LHCN-M2 (cell line): Measurements from ENCODE around the gene STAB1. TPM values are rescaled to one million over a fixed set of nuclear protein-coding genes. Genes with fewer than 3 reads are reported as not detected.

Experiments
- DNase-seq: peaks from one replicate; pipeline ENCODE4 v3.0.0-alpha.2; 2012; ENCODE audit warnings: low read depth
- total RNA-seq: library from RNA; depleted of rRNA; stranded (reverse); fragments of >200 nt; gene quantifications from 2 replicates; pipeline ENCODE4 v1.2.3, GENCODE V29; 2014

Gene STAB1
- total RNA-seq, 1 experiment from 2014 or later, result under 0.01 TPM

DNA sequence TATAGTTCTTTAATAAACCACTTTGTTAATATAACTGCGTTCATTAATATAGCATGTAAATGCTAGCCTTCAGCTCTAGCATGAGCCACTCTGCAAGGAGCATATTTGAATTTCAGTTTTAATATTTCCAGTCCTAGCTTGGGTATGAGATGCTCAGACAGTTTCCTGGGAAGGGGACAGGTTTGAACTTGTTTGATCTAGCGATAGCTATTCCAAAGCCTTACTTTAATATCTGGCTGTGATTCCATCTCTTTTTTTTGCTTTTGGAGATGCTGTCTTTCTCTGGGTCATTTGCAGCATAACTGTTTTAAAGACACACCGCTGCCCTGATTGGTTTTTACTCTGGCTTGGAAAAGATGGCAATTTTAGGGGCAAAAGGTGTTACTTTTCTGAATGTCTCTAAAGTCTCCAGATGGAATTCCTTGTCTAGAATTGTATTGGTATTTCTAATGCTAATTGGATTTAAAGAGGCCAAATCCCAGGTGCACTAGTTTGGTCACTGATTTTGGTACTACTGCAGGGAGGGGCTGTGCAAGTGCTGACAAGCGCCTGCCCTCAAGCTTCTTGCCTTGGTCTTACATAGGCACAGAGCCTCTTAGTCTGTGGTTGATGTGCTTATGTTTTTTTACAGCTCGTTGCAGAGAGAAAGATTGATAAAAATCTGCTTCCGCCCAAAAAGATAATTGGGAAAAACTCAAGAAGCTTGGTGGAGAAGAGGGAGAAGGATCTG lies 36.9 kb upstream of the STAB1 start:
- no peak for DNase-seq

DNA sequence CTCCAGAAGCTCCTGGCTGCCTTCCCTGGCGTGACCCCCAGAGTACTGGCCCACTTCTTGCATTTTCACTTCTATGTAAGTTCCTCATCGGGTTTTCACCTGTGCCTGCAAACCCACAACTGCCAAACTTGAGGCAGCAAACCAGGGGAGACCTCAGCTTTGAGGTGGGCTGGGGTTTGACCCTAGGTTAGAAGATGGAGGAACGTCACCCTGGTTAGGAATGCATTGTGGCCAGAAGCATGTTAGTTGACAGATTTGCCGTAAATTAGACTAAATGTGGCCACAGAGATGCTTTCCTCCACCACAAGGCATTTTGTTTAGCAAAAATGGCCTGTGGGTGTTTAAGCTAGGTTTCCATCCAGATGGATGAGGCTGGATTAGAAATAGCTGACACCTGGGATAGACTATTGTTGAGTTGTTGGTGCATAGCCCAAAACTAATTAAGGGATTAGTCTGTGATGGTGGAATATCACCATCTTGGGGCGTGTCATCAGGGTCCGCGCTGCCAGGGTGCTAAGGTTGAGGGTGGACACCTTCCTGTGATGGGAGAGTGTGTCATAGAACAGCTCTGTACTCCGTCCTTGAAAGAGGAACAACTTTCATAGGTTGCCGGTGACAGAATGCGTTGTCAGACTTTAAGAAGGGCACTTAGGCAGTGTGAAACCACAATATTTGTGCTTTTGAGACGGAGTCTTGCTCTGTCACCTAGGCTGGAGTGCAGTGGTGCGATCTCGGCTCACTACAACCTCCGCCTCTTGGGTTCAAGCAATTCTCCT lies 36.2 kb upstream of the STAB1 start:
- DNase-seq, result no peak

DNA sequence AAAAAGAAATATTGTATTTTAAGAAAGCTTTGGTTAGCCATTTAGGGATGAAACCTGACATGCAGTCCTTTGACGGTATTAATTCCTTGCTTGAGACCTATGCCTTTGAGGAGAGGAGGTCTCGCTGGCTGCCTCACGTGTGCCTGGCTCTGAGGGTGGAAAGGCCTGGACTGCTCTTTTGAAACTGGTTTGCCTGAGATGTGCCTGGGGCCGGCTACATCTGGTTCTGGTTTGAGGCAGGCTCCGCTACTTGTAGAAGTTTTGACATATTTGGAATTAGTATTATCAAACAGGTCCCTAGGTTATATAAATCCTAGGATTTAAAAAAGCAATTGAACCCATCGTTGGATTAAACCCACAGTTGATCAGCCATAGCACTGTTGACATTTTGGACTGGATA lies 33.3 kb upstream of the STAB1 start:
- DNase-seq, result no peak

DNA sequence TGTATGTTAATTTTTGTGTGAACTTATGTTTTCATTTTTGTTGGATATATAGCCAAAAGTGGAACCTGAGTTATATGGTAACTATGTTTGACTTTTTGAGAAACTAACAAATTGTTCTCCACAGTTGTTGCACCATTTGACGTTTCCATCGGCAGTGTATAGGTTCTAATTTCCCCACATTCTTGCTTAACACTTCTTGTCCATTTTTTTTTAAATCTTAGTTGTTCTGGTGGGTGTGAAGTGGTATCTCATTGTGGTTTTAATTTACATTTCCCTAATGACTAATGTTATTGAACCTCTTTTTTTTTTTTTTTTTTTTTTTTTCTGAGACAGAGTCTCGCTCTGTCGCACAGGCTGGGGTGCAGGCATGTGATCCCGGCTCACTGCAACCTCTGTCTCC lies 31.7 kb upstream of the STAB1 start:
- no peak for DNase-seq

DNA sequence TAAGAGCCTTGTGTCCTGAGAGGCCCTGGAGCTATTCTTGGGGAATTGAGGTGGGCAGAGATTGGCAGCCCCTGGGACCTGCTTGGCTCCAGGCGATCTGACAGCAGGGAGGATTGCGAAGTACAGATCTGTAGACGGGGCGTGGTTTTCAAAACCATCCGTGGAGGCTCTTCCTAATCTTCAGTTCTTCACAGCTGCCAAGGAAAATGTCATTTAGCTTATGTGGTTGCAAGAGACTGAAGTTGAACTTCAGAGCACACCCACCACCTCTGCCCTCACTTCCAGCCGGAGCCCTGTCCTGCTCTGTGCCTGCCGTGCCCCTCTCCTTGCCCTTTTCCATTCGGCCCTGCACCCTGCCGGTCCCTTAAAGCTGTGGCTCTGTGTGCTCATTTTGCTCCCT lies 26.8 kb upstream of the STAB1 start:
- DNase-seq, result peak; percentile 41

DNA sequence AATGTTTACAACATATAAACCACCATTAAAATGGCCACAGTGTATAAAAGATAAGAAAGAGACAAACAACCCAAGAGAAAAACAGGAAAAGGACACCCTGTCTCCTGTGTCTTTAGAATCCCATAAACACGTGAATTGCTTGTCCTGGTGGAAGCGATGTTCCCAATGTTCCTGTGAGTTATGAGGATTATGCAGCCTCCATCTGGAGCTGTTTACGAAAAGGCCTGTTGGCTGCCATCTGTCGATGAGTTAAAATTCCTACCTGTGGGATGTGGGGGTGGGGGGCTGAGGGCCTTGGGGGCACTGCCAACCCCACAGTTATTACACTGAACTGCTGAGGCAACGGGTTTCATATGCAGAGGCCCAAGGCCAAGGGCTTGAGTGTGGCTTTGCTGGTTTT lies 26.1 kb upstream of the STAB1 start:
- no peak for DNase-seq

DNA sequence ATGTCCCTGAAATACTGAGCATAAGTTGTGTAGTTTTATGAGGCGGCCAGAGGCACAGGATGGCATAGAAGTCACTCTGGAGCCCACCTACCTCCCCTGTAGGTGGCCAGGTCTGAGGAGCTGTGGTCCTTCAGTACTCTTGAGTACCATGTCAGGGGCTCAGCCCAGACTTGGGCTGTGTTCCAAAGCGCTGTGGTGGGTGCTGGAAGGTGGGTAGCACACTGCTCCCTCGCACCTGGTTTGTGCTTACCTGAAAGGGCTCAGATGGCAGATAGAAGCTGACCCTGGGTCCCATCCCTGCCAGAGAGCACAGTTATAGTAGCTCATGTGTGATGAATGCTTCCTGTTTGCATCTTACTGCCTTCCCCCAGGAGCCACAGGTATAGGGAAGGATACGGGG lies 24.2 kb upstream of the STAB1 start:
- DNase-seq, result no peak

DNA sequence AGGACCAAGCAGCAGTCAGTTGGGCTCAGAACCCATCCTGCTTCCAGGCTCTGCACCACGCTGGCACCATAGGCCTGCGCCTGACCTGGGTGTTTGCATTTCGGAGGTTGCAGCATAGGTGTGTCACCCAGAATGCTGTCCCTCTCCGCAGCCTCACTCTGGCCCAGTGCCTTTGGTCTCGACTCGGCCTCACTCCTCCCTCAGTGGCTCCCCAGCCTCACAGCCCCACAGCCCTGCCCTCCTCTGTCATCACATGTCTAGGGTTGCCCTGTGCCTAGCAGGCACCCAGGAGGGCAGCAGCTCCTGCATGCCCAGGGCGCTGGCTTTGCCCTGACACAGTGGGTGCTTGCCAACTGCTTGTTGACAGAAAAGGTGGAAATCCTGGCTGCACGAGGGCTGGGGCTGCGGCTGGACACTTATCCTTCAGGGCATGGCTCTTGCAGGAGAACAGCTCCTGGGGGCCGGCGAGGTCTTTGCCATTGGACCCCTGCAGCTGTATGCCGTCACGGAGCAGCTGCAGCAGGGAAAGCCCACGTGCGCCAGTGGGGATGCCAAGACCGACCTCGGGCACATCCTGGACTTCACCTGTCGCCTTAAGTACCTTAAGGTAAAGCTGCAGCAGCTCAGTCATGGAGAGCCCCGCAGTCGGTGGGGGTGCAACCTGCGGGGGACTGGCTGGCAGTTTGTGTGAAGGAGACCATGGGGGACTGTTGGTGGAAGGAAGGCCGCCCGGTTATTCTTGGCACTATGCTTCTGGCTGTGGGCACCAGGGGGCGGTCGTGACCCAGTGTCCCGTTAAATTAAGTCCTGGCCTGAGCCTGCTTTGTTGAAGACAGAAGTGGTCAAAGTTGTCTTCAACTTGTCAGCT lies 23.5 kb upstream of the STAB1 start:
- peak; percentile 55 for DNase-seq

DNA sequence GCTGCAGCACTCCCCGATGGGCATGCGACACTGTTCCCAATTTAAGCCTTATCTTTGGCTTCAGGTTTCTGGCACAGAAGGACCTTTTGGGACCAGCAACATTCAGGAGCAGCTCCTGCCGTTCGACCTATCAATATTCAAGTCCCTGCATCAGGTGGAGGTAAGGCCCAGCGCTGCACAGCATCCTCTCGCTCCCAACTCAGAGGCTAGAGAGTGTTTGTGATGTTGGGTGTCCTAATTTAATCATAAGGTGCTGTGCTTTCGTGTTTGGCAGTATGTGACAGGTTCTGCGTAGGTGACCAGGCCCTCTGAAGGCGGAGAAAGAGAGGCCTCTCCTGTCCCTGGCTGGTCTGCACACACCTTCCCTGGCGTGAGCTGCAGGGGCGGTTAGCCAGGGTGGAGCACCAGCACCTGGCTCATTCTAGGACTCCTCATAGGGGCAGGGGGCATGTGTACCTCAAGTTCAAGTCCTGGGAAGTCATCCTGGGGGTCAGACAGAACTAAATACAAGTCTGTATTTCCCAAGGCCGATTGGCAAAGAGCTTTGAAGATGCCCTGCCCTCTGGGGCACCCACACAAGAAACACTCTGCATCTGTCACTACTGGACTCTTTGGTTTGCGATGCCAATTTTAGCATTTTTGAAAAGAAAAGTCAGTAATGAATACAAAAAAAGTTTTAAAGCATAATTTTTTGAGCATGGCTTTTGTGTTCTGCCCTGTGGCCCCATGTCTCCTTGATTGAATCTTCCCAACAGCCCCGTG lies 22.7 kb upstream of the STAB1 start:
- no peak for DNase-seq

DNA sequence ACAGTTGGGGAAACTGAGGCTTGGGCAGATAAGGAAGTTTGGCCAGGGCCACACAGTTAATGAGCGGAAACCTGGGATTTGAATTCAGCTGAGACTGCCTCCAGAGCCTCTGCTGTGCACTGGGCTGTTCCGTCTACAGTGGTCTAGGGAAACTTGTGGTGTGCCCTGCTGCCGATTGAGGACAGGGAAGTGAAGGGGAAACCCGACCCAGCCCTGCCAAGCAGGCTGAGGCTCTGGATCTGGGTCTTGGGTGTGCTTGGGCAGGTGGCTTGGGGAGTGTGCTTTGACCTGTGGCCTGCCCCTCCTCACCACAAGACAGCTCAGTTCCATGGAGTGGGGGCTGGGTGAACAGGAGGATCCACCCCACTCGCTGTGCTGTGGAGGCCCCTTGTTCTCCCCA lies 22.1 kb upstream of the STAB1 start:
- no peak for DNase-seq

DNA sequence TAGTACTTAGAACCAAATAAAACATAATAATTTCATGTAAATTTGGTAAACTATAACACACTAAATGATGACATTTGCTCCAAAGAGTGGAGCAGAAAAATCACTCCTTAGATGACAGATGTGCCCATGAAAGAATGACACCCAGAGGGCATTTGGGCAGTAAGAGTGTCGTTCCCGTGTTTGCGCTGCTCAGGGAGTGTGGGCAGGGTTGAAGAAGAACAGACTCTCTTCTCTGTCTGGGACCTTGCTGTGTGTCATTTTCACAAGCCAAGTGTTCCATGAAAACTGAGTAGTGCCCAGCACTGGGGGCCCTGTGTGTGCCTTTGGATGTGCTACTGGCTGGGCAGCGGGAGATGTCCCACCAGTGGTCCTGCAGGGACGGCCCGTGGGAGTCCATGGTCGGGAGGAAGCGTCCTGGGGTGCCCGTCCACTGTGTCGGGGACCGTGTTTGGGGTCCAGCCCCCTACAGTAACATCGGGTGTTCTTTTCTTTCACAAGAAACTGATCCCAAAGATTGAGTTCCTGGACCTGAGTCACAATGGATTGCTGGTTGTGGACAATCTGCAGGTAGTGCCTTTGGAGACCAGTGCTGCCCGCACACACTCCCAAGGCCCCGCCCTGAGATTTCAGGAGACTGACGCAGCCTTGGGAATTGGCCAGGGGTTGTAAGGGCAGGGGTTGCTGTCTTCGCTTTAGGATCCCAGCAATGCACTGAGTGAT lies 17.9 kb upstream of the STAB1 start:
- DNase-seq, result no peak

DNA sequence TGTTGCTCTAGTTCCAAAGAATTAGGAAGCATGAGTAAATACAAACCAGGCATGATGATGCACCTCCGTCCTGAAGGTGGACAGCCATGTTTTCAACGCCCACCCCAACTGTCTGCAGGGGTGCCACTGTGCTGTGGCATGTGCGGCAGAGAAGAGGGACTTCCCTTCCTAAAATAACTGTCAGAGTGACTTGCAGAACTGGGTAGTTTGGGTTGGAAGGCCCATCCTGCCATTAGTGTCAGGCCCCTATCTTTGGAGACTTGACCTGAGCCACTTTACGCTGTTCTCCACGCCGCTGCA lies 17.4 kb upstream of the STAB1 start:
- DNase-seq, result no peak

DNA sequence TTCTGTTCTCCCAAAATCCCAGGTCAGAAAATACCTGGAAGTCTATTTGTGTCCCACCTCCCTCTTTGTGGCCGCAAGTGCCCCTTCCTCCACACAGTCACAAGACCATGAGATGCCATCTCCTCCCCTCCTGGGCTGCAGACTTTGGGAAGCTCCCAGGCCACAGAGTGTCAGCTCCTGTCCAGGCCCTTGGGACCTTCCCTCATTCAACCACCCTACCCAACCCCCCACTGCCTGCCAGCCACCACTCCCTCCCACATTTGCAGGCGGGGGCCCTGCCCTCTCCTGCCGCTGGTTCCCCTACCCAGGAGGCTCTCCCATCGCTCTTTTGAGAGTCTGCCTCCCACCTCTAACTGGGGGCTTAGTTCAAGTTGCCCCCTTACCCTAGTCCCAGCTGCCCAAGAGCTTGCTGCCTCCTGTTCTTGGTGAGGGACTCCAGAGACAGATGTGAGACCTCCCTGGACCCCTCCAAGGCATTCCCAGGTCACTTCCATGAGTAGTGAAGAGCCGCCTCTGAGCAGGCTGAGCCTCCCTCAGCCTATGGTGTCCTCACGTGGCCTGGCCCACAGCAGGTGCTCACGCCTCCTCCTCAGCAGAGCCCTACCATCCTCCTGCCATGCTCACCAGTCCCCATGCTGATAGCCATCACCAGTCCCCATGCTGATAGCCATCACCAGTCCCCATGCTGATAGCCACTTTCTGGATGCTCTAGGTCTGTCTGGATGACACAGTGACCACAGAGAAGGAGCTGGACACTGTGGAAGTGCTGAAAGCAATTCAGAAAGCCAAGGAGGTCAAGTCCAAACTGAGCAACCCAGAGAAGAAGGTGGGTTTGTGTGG lies 15.9 kb upstream of the STAB1 start:
- DNase-seq, result no peak

DNA sequence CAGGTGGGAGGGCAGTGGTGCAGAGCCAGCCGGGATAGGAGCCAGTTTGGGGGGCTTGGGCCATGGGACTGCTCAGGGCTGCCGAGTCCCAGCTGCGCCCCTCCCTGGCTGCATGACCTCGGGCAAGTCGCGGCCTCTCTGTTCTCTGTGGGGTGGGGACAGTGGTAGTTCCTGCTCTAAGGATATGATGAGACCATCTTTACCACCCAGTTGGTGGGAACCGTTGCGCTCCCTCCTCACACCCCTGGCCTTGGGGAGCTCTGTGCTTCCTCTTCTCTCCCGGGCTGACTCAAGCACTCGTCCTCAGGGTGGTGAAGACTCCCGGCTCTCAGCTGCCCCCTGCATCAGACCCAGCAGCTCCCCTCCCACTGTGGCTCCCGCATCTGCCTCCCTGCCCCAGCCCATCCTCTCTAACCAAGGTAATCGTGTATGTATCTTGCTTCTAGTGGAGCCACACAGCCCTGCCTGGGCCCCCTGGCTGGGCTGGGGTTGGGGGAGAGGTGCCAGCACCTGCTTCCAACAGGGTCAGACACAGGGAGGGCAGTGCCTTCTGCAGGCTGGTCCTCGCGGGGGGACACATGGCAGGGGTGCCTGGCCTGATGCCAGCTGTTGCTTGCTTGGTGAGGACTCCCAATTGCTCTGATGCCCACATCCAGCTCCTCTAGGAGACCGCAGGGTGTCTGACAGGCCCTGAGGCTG lies 15.1 kb upstream of the STAB1 start:
- no peak for DNase-seq

DNA sequence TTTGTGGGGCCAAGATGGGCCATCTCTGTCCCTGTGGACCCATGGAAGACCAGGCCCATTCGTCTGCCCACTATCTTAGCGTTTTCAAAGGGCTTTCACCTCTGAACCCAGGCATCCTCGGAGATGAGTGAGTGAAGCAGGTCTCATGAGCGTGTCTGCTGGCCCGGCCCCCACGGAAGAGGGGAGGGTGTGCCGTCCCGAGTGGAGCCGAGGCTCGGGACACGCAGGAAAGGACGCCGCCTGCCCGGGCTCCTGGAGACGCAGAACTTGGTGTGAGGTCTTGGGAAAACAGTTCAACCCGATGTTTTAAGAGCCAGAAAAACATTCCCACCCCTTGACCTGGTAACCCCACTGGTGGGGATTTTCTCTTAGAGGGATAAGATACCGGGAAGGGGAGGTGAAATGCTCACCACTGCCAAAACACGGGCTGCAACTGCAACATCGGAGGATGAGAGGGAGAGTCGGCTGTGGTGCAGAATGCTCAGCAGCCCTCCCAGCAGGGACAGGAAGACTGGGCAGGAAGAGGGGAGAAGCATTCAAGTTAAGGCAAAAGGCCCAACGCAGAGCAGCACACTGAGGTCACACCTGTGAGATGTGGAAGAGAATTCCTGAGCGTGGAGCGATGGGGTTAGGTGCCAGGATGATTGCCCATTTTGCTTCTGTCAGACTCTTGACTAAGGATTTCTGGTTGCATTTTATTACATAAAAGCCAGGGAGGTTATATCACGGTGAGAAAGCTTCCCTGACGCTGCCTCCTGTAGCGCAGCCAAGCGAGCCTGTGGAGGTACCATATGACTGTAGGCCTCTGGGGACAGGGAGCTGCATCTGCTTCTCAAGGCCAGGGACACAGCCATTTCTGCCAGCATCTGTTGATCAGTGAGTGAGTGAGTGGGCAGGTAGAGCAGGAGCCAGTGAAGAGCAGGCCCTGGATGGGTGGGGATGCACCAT lies 14.1 kb upstream of the STAB1 start:
- no peak for DNase-seq

DNA sequence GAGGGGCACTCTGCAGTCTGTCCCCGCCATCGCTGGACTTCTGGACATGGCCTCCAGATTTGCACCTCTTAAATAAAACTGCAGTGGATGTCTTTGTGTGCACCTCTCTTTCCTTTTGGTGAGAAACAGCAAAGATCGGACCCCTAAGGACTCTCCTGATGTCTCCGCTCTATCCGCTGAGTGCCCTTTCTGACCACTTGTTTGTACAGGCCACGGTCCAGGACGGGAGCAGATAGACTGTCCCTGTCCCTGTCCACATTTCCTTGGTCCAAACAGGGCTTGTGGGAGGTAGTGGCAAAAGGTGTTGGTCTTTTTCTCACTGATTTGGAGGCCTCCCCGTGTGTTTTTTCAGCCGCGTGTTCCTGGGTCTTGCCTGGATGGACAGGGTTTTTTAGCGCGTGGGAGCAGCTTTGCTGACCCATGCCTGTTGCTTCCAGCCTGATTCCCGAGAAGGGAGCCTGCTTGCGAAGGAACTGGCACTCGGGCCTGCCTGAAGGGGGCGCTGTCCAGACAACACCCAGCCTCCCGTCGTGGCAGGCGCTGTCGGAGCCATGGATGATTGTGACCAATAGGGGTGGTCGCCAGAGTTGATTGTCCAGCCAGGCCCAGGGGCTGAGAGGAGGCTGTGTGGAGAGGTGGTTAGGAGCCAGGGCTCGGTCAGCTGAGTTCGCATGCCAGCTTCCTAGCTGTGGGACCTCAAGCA lies 13.2 kb upstream of the STAB1 start:
- DNase-seq, result peak; percentile 11

DNA sequence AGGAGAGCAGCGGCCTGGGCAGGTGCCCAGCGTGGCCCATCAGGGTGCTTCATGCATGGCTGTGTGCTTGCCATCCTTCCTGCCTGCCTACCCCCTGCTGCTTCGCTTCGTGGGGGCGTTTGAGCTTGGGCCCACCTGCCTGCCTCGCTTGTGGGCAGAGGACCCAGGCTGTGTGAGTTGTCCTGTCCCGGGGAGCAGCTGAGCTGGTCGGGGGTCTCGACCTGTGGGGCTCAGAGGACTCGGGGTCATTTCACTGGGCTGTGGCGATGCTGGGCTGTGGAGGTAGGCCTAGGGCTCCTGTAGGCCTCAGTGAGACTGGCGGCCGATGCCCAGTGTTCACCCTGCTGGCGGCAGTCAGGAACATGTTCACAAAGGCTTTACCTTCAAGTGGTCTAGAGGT lies 12.1 kb upstream of the STAB1 start:
- DNase-seq, result no peak
